HG02798 (cell line): ENCODE results near the gene C4orf50.

Experiments
- ATAC-seq: cut with Tn5 transposase; IDR thresholded peaks from one replicate; pipeline ENCODE4 v1.9.1; 2021; ENCODE audit warnings: mild to moderate bottlenecking; ENCODE audit not compliant: unreplicated experiment, poor library complexity

C4orf50 gene

GRCh38 chr4:5899396-5899795 is 118.8 kb downstream of the C4orf50 start:
- ATAC-seq: no peak

GRCh38 chr4:5897674-5898073 is 120.6 kb downstream of the C4orf50 start:
- ATAC-seq: no peak

- no peak for ATAC-seq
Observed at GRCh38 chr4:5895287-5895686, 122.9 kb downstream of the C4orf50 start.

GRCh38 chr4:5894266-5894665 is 124.0 kb downstream of the C4orf50 start:
- no peak for ATAC-seq

GRCh38 chr4:5893591-5893990 is 124.6 kb downstream of the C4orf50 start:
- no peak for ATAC-seq

GRCh38 chr4:5893004-5893580 is 125.1 kb downstream of the C4orf50 start, which contains the start of gene CRMP1:
Gene CRMP1 (minus strand): TSS chr4:5893086. CDS start chr4:5892969, 117 bp downstream.
- no peak for ATAC-seq

- no peak for ATAC-seq
Observed at GRCh38 chr4:5892323-5893003, 125.8 kb downstream of the C4orf50 start.

GRCh38 chr4:5891563-5892322 is 126.5 kb downstream of the C4orf50 start:
- ATAC-seq: no peak

- ATAC-seq: no peak
Observed at GRCh38 chr4:5890063-5890727, 128.0 kb downstream of the C4orf50 start.

- ATAC-seq: no peak
Observed at GRCh38 chr4:5889002-5889696, 129.1 kb downstream of the C4orf50 start.

- ATAC-seq: no peak
Observed at GRCh38 chr4:5888222-5889001, 129.8 kb downstream of the C4orf50 start.

GRCh38 chr4:5887361-5888221 is 130.6 kb downstream of the C4orf50 start:
- no peak for ATAC-seq

- ATAC-seq: no peak
Observed at GRCh38 chr4:5887011-5887360, 131.2 kb downstream of the C4orf50 start.

- ATAC-seq: no peak
Observed at GRCh38 chr4:5885733-5886132, 132.5 kb downstream of the C4orf50 start.

- ATAC-seq: no peak
Observed at GRCh38 chr4:5884796-5885195, 133.4 kb downstream of the C4orf50 start.

- ATAC-seq: no peak
Observed at GRCh38 chr4:5883916-5884315, 134.3 kb downstream of the C4orf50 start.

- no peak for ATAC-seq
Observed at GRCh38 chr4:5882947-5883346, 135.3 kb downstream of the C4orf50 start.

- ATAC-seq: no peak
Observed at GRCh38 chr4:5881340-5881739, 136.9 kb downstream of the C4orf50 start.

GRCh38 chr4:5878359-5878758 is 139.9 kb downstream of the C4orf50 start:
- no peak for ATAC-seq
